Ovary (tissue), 9 donors: Measurements from ENCODE around the gene PLCB4. TPM values are rescaled to one million over a fixed set of nuclear protein-coding genes. Genes with fewer than 3 reads are reported as not detected.

Experiments used
- DNase-seq, 5 donors: peaks; one replicate each; pipeline ENCODE4 v3.0.0-alpha.2; 2019 to 2020
- H3K27ac ChIP-seq, 2 donors: fragments of 200-600 bp; one replicate each; pipeline versions ENCODE4 v1.5.1 to v1.8.0; 2019 to 2022
- H3K27me3 ChIP-seq: fragments of 200-600 bp; one replicate; pipeline ENCODE4 v1.8.0; 2022
- H3K36me3 ChIP-seq: fragments of 200-600 bp; sonication (generic); one replicate; pipeline ENCODE4 v1.5.1; 2019
- H3K4me1 ChIP-seq: one replicate; pipeline ENCODE4 v1.8.1; 2013; ENCODE audit warnings: mild to moderate bottlenecking, moderate library complexity; ENCODE audit not compliant: insufficient read depth
- H3K4me3 ChIP-seq: fragments of 200-600 bp; sonication (generic); one replicate; pipeline ENCODE4 v1.5.1; 2017
- H3K9me3 ChIP-seq, 2 donors: fragments of 200-600 bp in 1 of 2; sonication (generic) in 1 of 2; one replicate each; pipeline versions ENCODE4 v1.5.1 to v1.8.1; 2013 to 2019; ENCODE audit warnings: mild to moderate bottlenecking in 1 of 2, moderate library complexity in 1 of 2
- CTCF ChIP-seq, 3 donors: fragments of 450-650 bp in 2 of 3; fragments of 200-600 bp in 1 of 3; IDR thresholded peaks; one replicate each; pipeline versions ENCODE4 v1.5.1 to v1.8.0; 2016 to 2022; ENCODE audit warnings: antibody characterized with exemption in 3 of 3, mild to moderate bottlenecking in 1 of 3
- EP300 ChIP-seq: sonication (generic); formaldehyde crosslinking; IDR thresholded peaks from one replicate; pipeline ENCODE4 v1.6.1; 2017; ENCODE audit warnings: antibody characterized with exemption
- POLR2A ChIP-seq: fragments of 450-650 bp; IDR thresholded peaks from one replicate; pipeline ENCODE4 v1.6.1; 2017; ENCODE audit warnings: antibody characterized with exemption, mild to moderate bottlenecking, moderate library complexity
- WGBS, 3 donors: extraction: QIAGEN DNeasy Blood & Tissue Kit in 1 of 3; methylation state at CpG; one replicate each; pipeline versions ENCODE4 v1.1.5 to v1.1.7; 2013 to 2017; 5-methylcytosine and 5-hydroxymethylcytosine counted together
- intact Hi-C, 4 donors: fragments of 100-400 bp; cut with DNase I; formaldehyde crosslinking; loops; one replicate each; pipeline versions ENCODE4 v1.11.0 to v1.15.1; 2022 to 2023
- polyA plus RNA-seq, 2 donors: library from polyadenylated mRNA; stranded (reverse); fragments of 200-250 nt in 1 of 2; fragments of 350-450 nt in 1 of 2; fragmentation: Illumina TruSeq in 1 of 2; extraction: RNeasy Lipid Tissue Mini Kit (QIAGEN cat#74804) in 1 of 2; gene quantifications; one replicate each; pipeline ENCODE4 v1.2.3, GENCODE V29; 2013 to 2014
- total RNA-seq, 7 donors: library from RNA; depleted of rRNA in 2 of 7; stranded (reverse); fragments of >200 nt in 2 of 7; fragmentation: NEBNext Ultra II Directional in 3 of 7; extraction: Animal tissue kit (Norgen Biotek cat#: 25700) in 3 of 7; gene quantifications; one replicate each; pipeline versions ENCODE4 v1.1.0 to v1.2.4, GENCODE V29; 2016 to 2023
- donor health status: DM: no; HTN: no; CAD: no; lungs with moderate emphysema.
- donor health status: DM: no; HTN: no; CAD: no.
- donor health status: Bipolar disorder and iron deficiency.
- donor health status: DM: yes; HTN: yes; CAD: no.
- donor health status: DM: no; HTN: no; CAD: no.
- donor health status: DM: yes; HTN: yes; CAD: no.

PLCB4 gene
- total and polyA plus RNA-seq, 9 donors = 2.8 to 11.8 (median 5.6) TPM

GRCh38 chr20:9368893-9369292 is 300.0 kb downstream of the PLCB4 start:
- Histone ChIP-seq H3K9me3 (no peaks in the 10 kb centered on the region), H3K4me1 (no peaks in the 10 kb centered on the region), H3K4me3 (no peak overlapping the region), H3K27ac (no peak overlapping the region), H3K36me3 (no peaks in the 10 kb centered on the region), H3K27me3 (no peaks in the 10 kb centered on the region)
- 83 to 86% (median 83%) methylated on average over 4 of the region's 4 CpGs for WGBS, 3 donors
- no peak for DNase-seq
- TF ChIP-seq CTCF (IDR thresholded peaks at IDR 0.05) (no peak), EP300 (no peak), POLR2A (no peak)
- intact Hi-C loops = loop anchor here in 1 of 4 donors (10.0 kb wide), 1 partner anchor 584 kb away; no protein-coding TSS in a partner anchor

GRCh38 chr20:9369557-9369956 is 300.7 kb downstream of the PLCB4 start:
- Histone ChIP-seq H3K4me3 (no peak overlapping the region), H3K27me3 (no peaks in the 10 kb centered on the region), H3K9me3 (no peaks in the 10 kb centered on the region), H3K36me3 (no peaks in the 10 kb centered on the region), H3K4me1 (no peaks in the 10 kb centered on the region), H3K27ac (no peak overlapping the region)
- WGBS, 3 donors = 95 to 97% (median 95%) methylated on average over 4 of the region's 4 CpGs
- no peak for DNase-seq
- TF ChIP-seq CTCF (IDR thresholded peaks at IDR 0.05) (no peak), EP300 (no peak), POLR2A (no peak)
- intact Hi-C loops = loop anchor here in 1 of 4 donors (10.0 kb wide), 1 partner anchor 585 kb away; no protein-coding TSS in a partner anchor

- no peaks in the 10 kb centered on the region for H3K4me1 ChIP-seq
Measured at GRCh38 chr20:9374072-9374471, 305.2 kb downstream of the PLCB4 start.

GRCh38 chr20:9374480-9374879 is 305.6 kb downstream of the PLCB4 start:
- H3K4me3 ChIP-seq = no peak overlapping the region
- TF ChIP-seq CTCF (IDR thresholded peaks at IDR 0.05) (no peak), EP300 (no peak), POLR2A (no peak)
- H3K27me3 ChIP-seq = no peaks in the 10 kb centered on the region
- no peaks in the 10 kb centered on the region for H3K9me3 ChIP-seq
- no peaks in the 10 kb centered on the region for H3K36me3 ChIP-seq
- DNase-seq = no peak
- intact Hi-C loops = no loop called here
- no peaks in the 10 kb centered on the region for H3K4me1 ChIP-seq
- WGBS, 3 donors = 84 to 91% (median 85%) methylated on average over 1 of the region's 1 CpG
- H3K27ac ChIP-seq = no peak overlapping the region

More at GRCh38 chr20:9374072-9374471, 305.2 kb downstream of the PLCB4 start:
- DNase-seq = no peak
- intact Hi-C loops = no loop called here
- Histone ChIP-seq H3K27me3 (no peaks in the 10 kb centered on the region), H3K27ac (no peak overlapping the region), H3K36me3 (no peaks in the 10 kb centered on the region), H3K9me3 (no peaks in the 10 kb centered on the region), H3K4me3 (no peak overlapping the region)
- 56 to 72% (median 60%) methylated on average over 5 of the region's 5 CpGs for WGBS, 3 donors
- TF ChIP-seq EP300 (no peak), CTCF (IDR thresholded peaks at IDR 0.05) (no peak), POLR2A (no peak)
